SK-N-SH (cell line): ENCODE results near the gene CERS1. TPM values are rescaled to one million over a fixed set of nuclear protein-coding genes. Genes with fewer than 3 reads are reported as not detected.

Experiments used
- CTCF ChIA-PET: fragments of 300-600, 350-600 bp; formaldehyde crosslinking; extraction: SDS; loops from one replicate; lab custom pipeline; 2021; lab: Yijun Ruan, JAX
- POLR2A ChIA-PET: fragments of 350-600 bp; sonication (Branson Sonifier 250); formaldehyde crosslinking; extraction: SDS; loops from one replicate; lab custom pipeline; 2020; ENCODE audit warnings: antibody characterized with exemption, inconsistent platforms; lab: Yijun Ruan, JAX
- DNase-seq: peaks from one replicate; pipeline ENCODE4 v3.0.0; 2012
- H2AFZ ChIP-seq: fragments of 200-600 bp; sonication (generic); 2 replicates; pipeline ENCODE4 v1.8.1; 2016; ENCODE audit warnings: antibody characterized with exemption, mild to moderate bottlenecking, low read depth
- H3F3A ChIP-seq: fragments of 200-600 bp; sonication (generic); replicated peaks from 2 replicates; pipeline ENCODE3; 2016; ENCODE audit warnings: antibody characterized with exemption, mild to moderate bottlenecking; ENCODE audit not compliant: insufficient read depth
- H3K27ac ChIP-seq, 2 experiments: fragments of 200-500 bp in 1 of 2; fragments of 200-600 bp in 1 of 2; sonication (Bioruptor generic) in 1 of 2; sonication (generic), shearing (Covaris generic) in 1 of 2; 2 replicates each; pipeline versions ENCODE4 v1.5.1 to v1.6.1; 2014 to 2016; ENCODE audit warnings: low read depth in 2 of 2, inconsistent platforms in 1 of 2, low read length in 1 of 2, mild to moderate bottlenecking in 1 of 2, mixed read lengths in 1 of 2
- H3K27me3 ChIP-seq: fragments of 200-600 bp; sonication (generic), shearing (Covaris generic); 2 replicates; pipeline ENCODE4 v1.6.1; 2016; ENCODE audit warnings: mixed run types; ENCODE audit not compliant: insufficient read depth
- H3K36me3 ChIP-seq, 2 experiments: fragments of 200-500 bp in 1 of 2; fragments of 200-600 bp in 1 of 2; sonication (Bioruptor generic) in 1 of 2; sonication (generic) in 1 of 2; replicated peaks in 1 of 2; 2 replicates each; pipeline versions ENCODE3 to v1.5.1; 2014 to 2016; ENCODE audit warnings: low read length in 1 of 2, mild to moderate bottlenecking in 1 of 2; ENCODE audit not compliant: insufficient read depth in 2 of 2, control insufficient read depth in 1 of 2
- H3K4me1 ChIP-seq, 2 experiments: fragments of 200-500 bp in 1 of 2; fragments of 200-600 bp in 1 of 2; sonication (Bioruptor generic) in 1 of 2; sonication (generic), shearing (Covaris generic) in 1 of 2; 2 replicates each; pipeline versions ENCODE4 v1.5.1 to v1.6.1; 2014 to 2016; ENCODE audit warnings: low read depth in 1 of 2, low read length in 1 of 2, mixed run types in 1 of 2; ENCODE audit not compliant: insufficient read depth in 2 of 2, control insufficient read depth in 1 of 2
- H3K4me2 ChIP-seq: fragments of 200-600 bp; sonication (generic), shearing (Covaris generic); 2 replicates; pipeline ENCODE4 v1.6.1; 2017; ENCODE audit warnings: mixed run types
- H3K4me3 ChIP-seq, 2 experiments: fragments of 200-500 bp in 1 of 2; fragments of 200-600 bp in 1 of 2; sonication (Bioruptor generic) in 1 of 2; sonication (generic), shearing (Covaris generic) in 1 of 2; 2 replicates each; pipeline versions ENCODE4 v1.5.1 to v1.8.1; 2014 to 2016; ENCODE audit warnings: low read depth in 2 of 2, inconsistent platforms in 1 of 2, low read length in 1 of 2, mild to moderate bottlenecking in 1 of 2, mixed read lengths in 1 of 2, moderate library complexity in 1 of 2
- H3K79me2 ChIP-seq: fragments of 200-600 bp; sonication (generic); 2 replicates; pipeline ENCODE4 v1.8.1; 2017; ENCODE audit warnings: mild to moderate bottlenecking; ENCODE audit not compliant: insufficient read depth
- H3K9ac ChIP-seq: fragments of 200-600 bp; sonication (generic); 2 replicates; pipeline ENCODE4 v1.6.1; 2017; ENCODE audit warnings: mixed run types
- H3K9me2 ChIP-seq: fragments of 200-600 bp; sonication (generic); 2 replicates; pipeline ENCODE4 v1.6.1; 2017; ENCODE audit warnings: mixed run types
- H3K9me3 ChIP-seq: fragments of 200-600 bp; sonication (generic); 2 replicates; pipeline ENCODE4 v1.6.1; 2017; ENCODE audit warnings: mixed run types, mild to moderate bottlenecking, moderate library complexity
- H4K20me1 ChIP-seq: fragments of 200-600 bp; sonication (generic); 2 replicates; pipeline ENCODE4 v1.6.1; 2017; ENCODE audit warnings: mild to moderate bottlenecking, mixed run types; ENCODE audit not compliant: insufficient read depth
- CHD2 ChIP-seq: fragments of 150-350 bp; IDR thresholded peaks from 2 replicates; pipeline ENCODE4 v1.6.1; 2018; ENCODE audit warnings: low read length; ENCODE audit not compliant: partially characterized antibody
- EZH2phosphoT487 ChIP-seq: fragments of 200-600 bp; sonication (generic); IDR thresholded peaks from 2 replicates; pipeline ENCODE4 v1.6.1; 2017; ENCODE audit warnings: low read depth, mixed run types, mild to moderate bottlenecking, antibody characterized with exemption, moderate library complexity, borderline replicate concordance
- FOXM1 ChIP-seq: IDR thresholded peaks from 2 replicates; pipeline ENCODE4 v1.4.0; 2012; ENCODE audit warnings: low read depth, mild to moderate bottlenecking
- GABPA ChIP-seq: IDR thresholded peaks from 2 replicates; pipeline ENCODE4 v1.4.0; 2012; ENCODE audit warnings: low read depth, mild to moderate bottlenecking
- JUND ChIP-seq: IDR thresholded peaks from 2 replicates; pipeline ENCODE4 v1.4.0; 2012
- MAX ChIP-seq: IDR thresholded peaks from 2 replicates; pipeline ENCODE4 v1.4.0; 2012; ENCODE audit warnings: low read depth
- MXI1 ChIP-seq: IDR thresholded peaks from 2 replicates; pipeline ENCODE4 v1.6.1; 2012; ENCODE audit warnings: mild to moderate bottlenecking, low read depth, low read length, improper control_type of control experiment
- NFIC ChIP-seq: IDR thresholded peaks from 2 replicates; pipeline ENCODE4 v1.4.0; 2012; ENCODE audit warnings: borderline replicate concordance
- NRF1 ChIP-seq: IDR thresholded peaks from 2 replicates; pipeline ENCODE4 v1.6.1; 2012; ENCODE audit warnings: low read depth, mild to moderate bottlenecking, low read length
- RAD21 ChIP-seq: IDR thresholded peaks from 2 replicates; pipeline ENCODE4 v1.6.1; 2012; ENCODE audit warnings: mild to moderate bottlenecking, low read length
- RXRA ChIP-seq: IDR thresholded peaks from 2 replicates; pipeline ENCODE4 v1.4.0; 2012; ENCODE audit warnings: low read depth, mild to moderate bottlenecking, borderline replicate concordance
- SIN3A ChIP-seq: IDR thresholded peaks from 2 replicates; pipeline ENCODE4 v1.6.1; 2012; ENCODE audit warnings: low read depth, mild to moderate bottlenecking, low read length, moderate library complexity, borderline replicate concordance
- TAF1 ChIP-seq: IDR thresholded peaks from 2 replicates; pipeline ENCODE4 v1.6.1; 2012; ENCODE audit warnings: low read depth, mild to moderate bottlenecking, low read length, moderate library complexity, borderline replicate concordance
- USF2 ChIP-seq: fragments of 150-350 bp; IDR thresholded peaks from 2 replicates; pipeline ENCODE4 v1.6.1; 2017; ENCODE audit warnings: antibody characterized with exemption, low read length, low read depth, borderline replicate concordance
- YY1 ChIP-seq: IDR thresholded peaks from 2 replicates; pipeline ENCODE4 v1.4.0; 2012; ENCODE audit warnings: low read depth, mild to moderate bottlenecking
- ZBTB33 ChIP-seq: IDR thresholded peaks from 2 replicates; pipeline ENCODE4 v1.4.0; 2012; ENCODE audit warnings: low read depth, borderline replicate concordance
- WGBS: methylation state at CpG from one replicate; pipeline ENCODE4 v1.1.6; 2017; ENCODE audit warnings: low lambda C conversion rate; 5-methylcytosine and 5-hydroxymethylcytosine counted together
- polyA plus RNA-seq, 3 experiments: library from polyadenylated mRNA; depleted of rRNA; stranded (reverse); fragments of >200 nt; gene quantifications; 2 replicates each; pipeline ENCODE4 v1.2.3, GENCODE V29; 2012

Gene CERS1
- polyA plus RNA-seq, 1 of the 3 experiments (the other 2 are of a cell fraction): 7.3 TPM

GRCh38 chr19:18828786-18829185 is 67.2 kb downstream of the CERS1 start:
- Histone ChIP-seq H3K27ac (no peak overlapping the region), H3K4me3 (no peak overlapping the region), H3K9me2 (no peaks in the 10 kb centered on the region), H2AFZ (no peak overlapping the region), H3K79me2 (peaks cover 19% of the 10 kb centered on the region), H3F3A (no peaks in the 10 kb centered on the region), H3K4me2 (no peak overlapping the region), H3K36me3 (no peaks in the 10 kb centered on the region), H3K9ac (no peak overlapping the region), H3K9me3 (peaks cover 6% of the 10 kb centered on the region; the same call in 1 of the 2 replicates), H3K4me1 (peaks cover 3 to 9% of the 10 kb centered on the region in 2 experiments; a peak in 2 of 4 replicates), H3K27me3 (no peaks in the 10 kb centered on the region), H4K20me1 (peaks cover 15% of the 10 kb centered on the region)
- ChIA-PET POLR2A (interaction anchor here (0.6 kb wide), 1 partner anchor 180 kb away, joined by 3 read pairs; no protein-coding TSS in a partner anchor), CTCF (interaction anchor here (0.8 kb wide), 1 partner anchor 235 kb away, joined by 3 read pairs; no protein-coding TSS in a partner anchor)
- WGBS: 44% methylated on average over 6 of the region's 6 CpGs
- no peak for TF ChIP-seq MAX
- no peak for TF ChIP-seq JUND
- TF ChIP-seq USF2: no peak
- TF ChIP-seq RXRA: no peak
- TF ChIP-seq NFIC: no peak
- TF ChIP-seq CHD2: no peak
- no peak for TF ChIP-seq FOXM1
- no peak for TF ChIP-seq GABPA
- TF ChIP-seq TAF1: no peak
- no peak for TF ChIP-seq ZBTB33
- no peak for TF ChIP-seq MXI1
- no peak for TF ChIP-seq YY1
- no peak for TF ChIP-seq NRF1
- TF ChIP-seq EZH2phosphoT487: no peak
- TF ChIP-seq SIN3A: no peak
- no peak for TF ChIP-seq RAD21
- DNase-seq: no peak

Other genes with a start within 250 kb of the CERS1 start
- 2.2 and 5.0 TPM in 2 replicates for gene CRTC1, start 212.5 kb downstream of the CERS1 start, polyA plus RNA-seq (2012; rRNA removed)
- 0.26 and 0.42 TPM in 2 replicates for gene COMP, start 104.9 kb downstream of the CERS1 start, polyA plus RNA-seq (2012; rRNA removed)
- 20.3 and 33.3 TPM in 2 replicates for gene UPF1, start 64.2 kb downstream of the CERS1 start, polyA plus RNA-seq (2012; rRNA removed)
- gene COPE, start 23.2 kb upstream of the CERS1 start, polyA plus RNA-seq (2012; rRNA removed): 412 and 450 TPM in 2 replicates
- gene DDX49, start 23.6 kb upstream of the CERS1 start, polyA plus RNA-seq (2012; rRNA removed): 81.7 and 86.8 TPM in 2 replicates
- gene HOMER3, start 45.1 kb upstream of the CERS1 start, polyA plus RNA-seq (2012; rRNA removed): 81.0 and 83.0 TPM in 2 replicates
- 56.3 and 74.9 TPM in 2 replicates for gene SUGP2, start 137.4 kb upstream of the CERS1 start, polyA plus RNA-seq (2012; rRNA removed)
- gene ARMC6, start 137.4 kb upstream of the CERS1 start, polyA plus RNA-seq (2012; rRNA removed): 32.2 and 34.7 TPM in 2 replicates
- 4.3 and 6.1 TPM in 2 replicates for gene SLC25A42, start 167.8 kb upstream of the CERS1 start, polyA plus RNA-seq (2012; rRNA removed)
- 37.8 and 39.3 TPM in 2 replicates for gene TMEM161A, start 242.3 kb upstream of the CERS1 start, polyA plus RNA-seq (2012; rRNA removed)